HepG2 (cell line): Measurements from ENCODE around the gene KPNA4. TPM values are rescaled to one million over a fixed set of nuclear protein-coding genes. Genes with fewer than 3 reads are reported as not detected.

ENCODE experiments used
- ATAC-seq: fragments of 200-7000 bp; cut with Tn5 transposase; 3 replicates; pipeline ENCODE4 v1.9.1; 2020; ENCODE audit warnings: mild to moderate bottlenecking, moderate library complexity
- BruUV-seq: library from RNA; stranded (reverse); fragments of 400-500 nt; replicated peaks from 2 replicates; lab custom pipeline; 2021; lab: Mats Ljungman, UMichigan
- CTCF ChIA-PET: fragments of 300-600 bp; formaldehyde crosslinking; extraction: SDS; loops from one replicate; lab custom pipeline; 2021; ENCODE audit warnings: low total read pairs, inconsistent platforms, low intra/inter-chr PET ratio; lab: Yijun Ruan, JAX
- POLR2A ChIA-PET: fragments of 350-600 bp; sonication (Branson Sonifier 250); formaldehyde crosslinking; loops from one replicate; lab custom pipeline; 2020; ENCODE audit warnings: antibody characterized with exemption, inconsistent platforms; lab: Yijun Ruan, JAX
- DNase-seq: peaks from one replicate; pipeline ENCODE4 v3.0.0-alpha.2; 2015; ENCODE audit warnings: low spot score
- FAIRE-seq: peaks from 3 replicates; lab custom pipeline; 2011; peaks lifted over from hg19 to GRCh38; lab: Jason Lieb, UNC
- H2AFZ ChIP-seq: one replicate; pipeline ENCODE4 v1.6.1; 2011; ENCODE audit warnings: low read length, inconsistent platforms
- H3K27ac ChIP-seq: fragments of 300-600 bp; 3 replicates; pipeline ENCODE4 v1.8.0; 2011; ENCODE audit warnings: mixed run types, mild to moderate bottlenecking, mixed read lengths, low read length, inconsistent platforms; ENCODE audit not compliant: insufficient read depth; ENCODE audit errors: extremely low read length
- H3K27me3 ChIP-seq, 2 experiments: fragments of 200-600 bp in 1 of 2; 2 replicates in 1 of 2; 3 replicates in 1 of 2; pipeline versions ENCODE4 v1.6.0 to v1.8.0; 2011; ENCODE audit warnings: low read length in 2 of 2, mild to moderate bottlenecking in 2 of 2, moderate library complexity in 2 of 2, inconsistent platforms in 1 of 2; ENCODE audit not compliant: insufficient read depth in 2 of 2, control insufficient read depth in 1 of 2
- H3K36me3 ChIP-seq, 2 experiments: fragments of 200-600 bp in 1 of 2; replicated peaks in 1 of 2; 2 replicates in 1 of 2; 3 replicates in 1 of 2; pipeline versions ENCODE4 v1.5.1 to v1.8.0; 2011; ENCODE audit warnings: low read length in 2 of 2, inconsistent platforms in 1 of 2; ENCODE audit not compliant: insufficient read depth in 2 of 2, control insufficient read depth in 1 of 2
- H3K4me1 ChIP-seq: 2 replicates; pipeline ENCODE4 v1.5.1; 2012; ENCODE audit warnings: low read length, inconsistent platforms; ENCODE audit not compliant: insufficient read depth
- H3K4me2 ChIP-seq: 2 replicates; pipeline ENCODE4 v1.6.0; 2011; ENCODE audit warnings: low read depth, low read length, inconsistent platforms
- H3K4me3 ChIP-seq, 3 experiments: fragments of 200-600 bp in 1 of 3; sonication (generic), shearing (Covaris generic) in 1 of 3; replicated peaks in 1 of 3; 2 replicates each; pipeline ENCODE4 v1.5.1; 2011 to 2016; ENCODE audit warnings: low read length in 3 of 3, inconsistent platforms in 2 of 3, low read depth in 2 of 3, mild to moderate bottlenecking in 2 of 3, control low read depth in 1 of 3, mixed read lengths in 1 of 3; ENCODE audit not compliant: insufficient read depth in 1 of 3
- H3K79me2 ChIP-seq: one replicate; pipeline ENCODE4 v1.6.1; 2011; ENCODE audit warnings: low read length, inconsistent platforms; ENCODE audit not compliant: insufficient read depth
- H3K9ac ChIP-seq: 2 replicates; pipeline ENCODE4 v1.6.0; 2011; ENCODE audit warnings: mild to moderate bottlenecking, low read depth, low read length, inconsistent platforms; ENCODE audit not compliant: insufficient read depth
- H3K9me3 ChIP-seq: 2 replicates; pipeline ENCODE4 v1.5.1; 2012; ENCODE audit warnings: mild to moderate bottlenecking, low read length
- H4K20me1 ChIP-seq: 2 replicates; pipeline ENCODE4 v1.6.0; 2011; ENCODE audit warnings: inconsistent platforms, mild to moderate bottlenecking, low read length, moderate library complexity; ENCODE audit not compliant: insufficient read depth
- HDAC2 ChIP-seq: sonication (generic); formaldehyde crosslinking; IDR thresholded peaks from 2 replicates; pipeline ENCODE4 v1.4.0; 2020; ENCODE audit warnings: missing genetic modification reagents
- NFE2L1 ChIP-seq: sonication (generic); formaldehyde crosslinking; IDR thresholded peaks from 2 replicates; pipeline ENCODE4 v1.4.0; 2020; ENCODE audit warnings: missing genetic modification reagents, mild to moderate bottlenecking, borderline replicate concordance
- RFX3 ChIP-seq: IDR thresholded peaks from 2 replicates; pipeline ENCODE4 v1.6.1; 2016; ENCODE audit warnings: missing biosample characterization, missing genetic modification reagents
- ZBTB3 ChIP-seq: sonication (generic); formaldehyde crosslinking; IDR thresholded peaks from 2 replicates; pipeline ENCODE4 v1.4.0; 2020; ENCODE audit warnings: low read depth, mild to moderate bottlenecking, moderate library complexity, missing genetic modification reagents, borderline replicate concordance
- ZSCAN31 ChIP-seq: sonication (generic); formaldehyde crosslinking; IDR thresholded peaks from 2 replicates; pipeline ENCODE4 v1.5.0; 2020; ENCODE audit warnings: low read depth, mild to moderate bottlenecking, missing genetic modification reagents
- WGBS: methylation state at CpG from one replicate; pipeline ENCODE4 v1.1.6; 2017; ENCODE audit warnings: low lambda C conversion rate; 5-methylcytosine and 5-hydroxymethylcytosine counted together
- in situ Hi-C: cut with HindIII; loops from 2 replicates; pipeline ENCODE4 v1.10.0; 2017; ENCODE audit warnings: low pct_unique_long_range_greater_than_20kb; ENCODE audit not compliant: extremely low pct_ligation_motif_present
- intact Hi-C: fragments of 100-400 bp; cut with micrococcal nuclease; formaldehyde crosslinking; loops from one replicate; pipeline ENCODE4 v1.10.0; 2022; ENCODE audit not compliant: unreplicated experiment
- polyA plus RNA-seq, 8 experiments: library from polyadenylated mRNA; depleted of rRNA in 3 of 8; stranded (reverse) in 7 of 8; unstranded in 1 of 8; fragments of >200 nt; fragmentation: Illumina TruSeq in 4 of 8; extraction: Trizol in 4 of 8; gene quantifications; 2 replicates each; pipeline versions ENCODE4 v1.2.1 to v1.2.3, GENCODE V29; 2011 to 2016; ENCODE audit warnings: low read depth in 4 of 8, missing spikeins in 1 of 8, mixed read lengths in 1 of 8; ENCODE audit not compliant: insufficient read depth in 1 of 8
- total RNA-seq, 5 experiments: library from RNA; depleted of rRNA; stranded (reverse); fragments of >200 nt; fragmentation: Illumina TruSeq; extraction: Trizol; gene quantifications; 2 replicates each; pipeline ENCODE4 v1.2.3, GENCODE V29; 2016; ENCODE audit warnings: low read depth in 1 of 5
- TF ChIP-seq, protein P1 (sequence below): sonication (generic); formaldehyde crosslinking; IDR thresholded peaks from 2 replicates; pipeline ENCODE4 v1.4.0; 2020; ENCODE audit warnings: mild to moderate bottlenecking, missing genetic modification reagents, borderline replicate concordance
- TF ChIP-seq, protein P2 (sequence below): sonication (generic); formaldehyde crosslinking; conservative IDR thresholded peaks from 2 replicates; pipeline ENCODE4 v1.4.0; 2020; ENCODE audit warnings: missing genetic modification reagents

KPNA4 gene
- total and polyA plus RNA-seq, 2 of the 13 experiments (the other 11 are each of a cell fraction or from before 2014, with no cell fraction given), result 9.9 to 27.9 TPM

DNA sequence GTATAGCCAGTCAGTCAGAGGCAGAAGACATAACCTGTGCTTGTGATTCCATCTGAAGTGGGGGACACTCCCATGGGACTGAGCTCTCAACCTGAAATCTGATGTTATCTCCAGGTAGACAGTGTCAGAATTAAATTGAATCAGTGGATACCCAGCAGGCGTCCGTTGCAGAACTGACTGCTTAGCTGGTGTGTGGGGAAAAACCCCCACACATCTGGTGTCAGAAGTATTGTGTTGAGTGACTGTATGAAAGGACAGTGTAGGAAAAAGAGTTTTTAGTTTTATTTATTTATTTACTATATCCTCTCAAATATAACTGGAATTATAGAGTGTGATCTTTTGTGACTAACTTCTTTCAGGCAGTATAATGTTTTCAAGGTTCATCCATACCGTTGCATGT is 10.4 kb downstream of the KPNA4 start:
- Histone ChIP-seq H4K20me1 (peaks cover 23% of the 10 kb centered on the region), H3K9ac (no peak overlapping the region), H3K27me3 (no peaks in the 10 kb centered on the region), H3K79me2 (peaks cover 97% of the 10 kb centered on the region), H3K4me1 (peaks cover 21% of the 10 kb centered on the region), H3K27ac (no peak overlapping the region), H3K4me2 (no peak overlapping the region), H3K4me3 (no peak overlapping the region), H3K36me3 (no peaks in the 10 kb centered on the region; a peak in 1 of 5 replicates), H3K9me3 (0 out of 2 replicates have a peak, but pooled peaks cover 4% of the 10 kb centered on the region), H2AFZ (no peak overlapping the region)
- ChIA-PET CTCF (no interaction called here), POLR2A (no interaction called here)
- no peak for FAIRE-seq
- peak; percentile 35; the same call in 2 of the 3 replicates for ATAC-seq
- intact Hi-C loops, result no loop called here
- TF ChIP-seq RFX3 (no peak), ZSCAN31 (no peak), HDAC2 (no peak), ZBTB3 (CRISPR knock-in tag) (no peak), NFE2L1 (CRISPR knock-in tag) (no peak)
- TF ChIP-seq, protein P1, sequence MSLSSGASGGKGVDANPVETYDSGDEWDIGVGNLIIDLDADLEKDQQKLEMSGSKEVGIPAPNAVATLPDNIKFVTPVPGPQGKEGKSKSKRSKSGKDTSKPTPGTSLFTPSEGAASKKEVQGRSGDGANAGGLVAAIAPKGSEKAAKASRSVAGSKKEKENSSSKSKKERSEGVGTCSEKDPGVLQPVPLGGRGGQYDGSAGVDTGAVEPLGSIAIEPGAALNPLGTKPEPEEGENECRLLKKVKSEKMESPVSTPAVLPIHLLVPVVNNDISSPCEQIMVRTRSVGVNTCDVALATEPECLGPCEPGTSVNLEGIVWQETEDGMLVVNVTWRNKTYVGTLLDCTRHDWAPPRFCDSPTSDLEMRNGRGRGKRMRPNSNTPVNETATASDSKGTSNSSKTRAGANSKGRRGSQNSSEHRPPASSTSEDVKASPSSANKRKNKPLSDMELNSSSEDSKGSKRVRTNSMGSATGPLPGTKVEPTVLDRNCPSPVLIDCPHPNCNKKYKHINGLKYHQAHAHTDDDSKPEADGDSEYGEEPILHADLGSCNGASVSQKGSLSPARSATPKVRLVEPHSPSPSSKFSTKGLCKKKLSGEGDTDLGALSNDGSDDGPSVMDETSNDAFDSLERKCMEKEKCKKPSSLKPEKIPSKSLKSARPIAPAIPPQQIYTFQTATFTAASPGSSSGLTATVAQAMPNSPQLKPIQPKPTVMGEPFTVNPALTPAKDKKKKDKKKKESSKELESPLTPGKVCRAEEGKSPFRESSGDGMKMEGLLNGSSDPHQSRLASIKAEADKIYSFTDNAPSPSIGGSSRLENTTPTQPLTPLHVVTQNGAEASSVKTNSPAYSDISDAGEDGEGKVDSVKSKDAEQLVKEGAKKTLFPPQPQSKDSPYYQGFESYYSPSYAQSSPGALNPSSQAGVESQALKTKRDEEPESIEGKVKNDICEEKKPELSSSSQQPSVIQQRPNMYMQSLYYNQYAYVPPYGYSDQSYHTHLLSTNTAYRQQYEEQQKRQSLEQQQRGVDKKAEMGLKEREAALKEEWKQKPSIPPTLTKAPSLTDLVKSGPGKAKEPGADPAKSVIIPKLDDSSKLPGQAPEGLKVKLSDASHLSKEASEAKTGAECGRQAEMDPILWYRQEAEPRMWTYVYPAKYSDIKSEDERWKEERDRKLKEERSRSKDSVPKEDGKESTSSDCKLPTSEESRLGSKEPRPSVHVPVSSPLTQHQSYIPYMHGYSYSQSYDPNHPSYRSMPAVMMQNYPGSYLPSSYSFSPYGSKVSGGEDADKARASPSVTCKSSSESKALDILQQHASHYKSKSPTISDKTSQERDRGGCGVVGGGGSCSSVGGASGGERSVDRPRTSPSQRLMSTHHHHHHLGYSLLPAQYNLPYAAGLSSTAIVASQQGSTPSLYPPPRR (CRISPR knock-in tag), result no peak
- TF ChIP-seq, protein P2, sequence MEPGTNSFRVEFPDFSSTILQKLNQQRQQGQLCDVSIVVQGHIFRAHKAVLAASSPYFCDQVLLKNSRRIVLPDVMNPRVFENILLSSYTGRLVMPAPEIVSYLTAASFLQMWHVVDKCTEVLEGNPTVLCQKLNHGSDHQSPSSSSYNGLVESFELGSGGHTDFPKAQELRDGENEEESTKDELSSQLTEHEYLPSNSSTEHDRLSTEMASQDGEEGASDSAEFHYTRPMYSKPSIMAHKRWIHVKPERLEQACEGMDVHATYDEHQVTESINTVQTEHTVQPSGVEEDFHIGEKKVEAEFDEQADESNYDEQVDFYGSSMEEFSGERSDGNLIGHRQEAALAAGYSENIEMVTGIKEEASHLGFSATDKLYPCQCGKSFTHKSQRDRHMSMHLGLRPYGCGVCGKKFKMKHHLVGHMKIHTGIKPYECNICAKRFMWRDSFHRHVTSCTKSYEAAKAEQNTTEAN (CRISPR knock-in tag), result no peak
- no TSS peak for BruUV-seq
- DNase-seq, result no peak
- WGBS, result 94% methylated on average over 3 of the region's 3 CpGs
- in situ Hi-C loops, result no loop called here
